AG04449 (cell line): Measurements from ENCODE around the gene ZFP36.
A peak's percentile ranks its signal among the peaks of the same experiment; 100 is the strongest.

ENCODE experiments used
- CTCF ChIA-PET: fragments of 350-600 bp; formaldehyde crosslinking; extraction: SDS; loops from one replicate; lab custom pipeline; 2021; ENCODE audit warnings: antibody characterized with exemption; lab: Yijun Ruan, JAX
- POLR2A ChIA-PET: fragments of 400-600, 350-600 bp; formaldehyde crosslinking; extraction: SDS; loops from one replicate; lab custom pipeline; 2020; ENCODE audit warnings: antibody characterized with exemption, inconsistent platforms; lab: Yijun Ruan, JAX
- DNase-seq: peaks from one replicate; pipeline ENCODE4 v3.0.0-alpha.2; 2010; ENCODE audit warnings: low read depth, low spot score
- H3K4me3 ChIP-seq: 2 replicates; pipeline ENCODE4 v1.5.1; 2011; ENCODE audit warnings: low read depth, mild to moderate bottlenecking, control low read depth, low read length
- TF ChIP-seq, protein P1 (sequence below): IDR thresholded peaks from one replicate; pipeline ENCODE4 v1.5.1; 2011; ENCODE audit warnings: mild to moderate bottlenecking, moderate library complexity, low read length, control low read depth, inconsistent platforms; ENCODE audit not compliant: insufficient read depth; ENCODE audit errors: missing control alignments

Gene ZFP36

DNA sequence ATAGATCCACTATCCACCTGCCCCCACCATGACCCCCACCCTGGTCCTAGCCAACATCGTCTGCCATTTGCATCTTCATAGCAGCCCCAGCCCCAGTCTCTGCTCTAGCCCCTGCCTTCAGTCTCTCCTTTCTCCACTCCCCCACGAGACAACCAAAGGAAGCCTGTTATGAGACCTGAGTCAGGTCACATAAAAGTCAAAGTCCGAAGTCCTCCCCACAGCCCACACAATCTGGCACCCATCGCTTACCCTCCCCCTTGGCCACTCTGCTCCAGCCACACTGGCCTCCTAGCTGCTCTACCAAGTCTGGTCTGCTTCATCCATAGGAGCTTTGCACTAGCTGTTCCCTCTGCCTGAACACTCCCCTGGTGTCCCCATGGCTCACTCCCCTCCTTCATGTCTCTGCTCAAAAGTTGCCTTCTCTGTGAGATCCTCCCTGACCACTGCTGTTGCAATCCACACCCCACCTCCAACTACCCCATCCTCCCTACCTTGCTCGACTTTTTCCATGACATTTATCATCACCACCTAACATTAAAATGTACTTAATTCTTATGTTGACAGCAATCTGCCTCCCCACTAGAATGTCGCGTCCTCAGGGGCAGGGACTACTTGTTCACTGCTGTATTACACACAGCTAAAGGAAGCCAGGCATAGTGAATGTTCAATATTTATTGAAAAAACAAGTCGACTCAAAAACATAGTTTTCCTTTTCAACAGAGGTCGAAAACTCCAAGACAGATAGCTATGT is 4.6 kb downstream of the ZFP36 start:
- H3K4me3 ChIP-seq: peak overlapping the region; percentile 23
- no peak for DNase-seq
- POLR2A ChIA-PET: interaction anchor here (1.2 to 2.3 kb wide), 10 partner anchors 7 to 69 kb away, joined by 4 to 49 read pairs (median 6); partner anchors contain the start of genes MED29, PAF1, RPS16 and SAMD4B

DNA sequence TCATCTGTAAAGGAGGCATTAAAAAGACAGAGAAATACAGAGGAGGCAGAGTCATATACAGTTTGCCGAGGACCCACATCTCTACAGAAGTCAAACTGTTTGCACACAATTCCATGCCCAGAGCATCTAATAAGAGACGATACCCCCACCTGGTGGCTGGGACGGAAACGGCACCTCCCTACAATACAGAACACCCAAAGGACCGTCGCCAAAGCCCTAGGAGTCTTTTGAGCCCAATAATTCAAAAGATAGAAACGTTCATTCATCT is 5.1 kb downstream of the ZFP36 start:
- peak overlapping the region; percentile 25 for H3K4me3 ChIP-seq
- TF ChIP-seq, protein P1, sequence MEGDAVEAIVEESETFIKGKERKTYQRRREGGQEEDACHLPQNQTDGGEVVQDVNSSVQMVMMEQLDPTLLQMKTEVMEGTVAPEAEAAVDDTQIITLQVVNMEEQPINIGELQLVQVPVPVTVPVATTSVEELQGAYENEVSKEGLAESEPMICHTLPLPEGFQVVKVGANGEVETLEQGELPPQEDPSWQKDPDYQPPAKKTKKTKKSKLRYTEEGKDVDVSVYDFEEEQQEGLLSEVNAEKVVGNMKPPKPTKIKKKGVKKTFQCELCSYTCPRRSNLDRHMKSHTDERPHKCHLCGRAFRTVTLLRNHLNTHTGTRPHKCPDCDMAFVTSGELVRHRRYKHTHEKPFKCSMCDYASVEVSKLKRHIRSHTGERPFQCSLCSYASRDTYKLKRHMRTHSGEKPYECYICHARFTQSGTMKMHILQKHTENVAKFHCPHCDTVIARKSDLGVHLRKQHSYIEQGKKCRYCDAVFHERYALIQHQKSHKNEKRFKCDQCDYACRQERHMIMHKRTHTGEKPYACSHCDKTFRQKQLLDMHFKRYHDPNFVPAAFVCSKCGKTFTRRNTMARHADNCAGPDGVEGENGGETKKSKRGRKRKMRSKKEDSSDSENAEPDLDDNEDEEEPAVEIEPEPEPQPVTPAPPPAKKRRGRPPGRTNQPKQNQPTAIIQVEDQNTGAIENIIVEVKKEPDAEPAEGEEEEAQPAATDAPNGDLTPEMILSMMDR: peak; percentile 80
- CTCF ChIA-PET: interaction anchor here (0.6 to 2.2 kb wide), 16 partner anchors 8 to 290 kb away, joined by 3 to 102 read pairs (median 7); partner anchors contain the start of genes MED29, PAF1 and RPS16
- no peak for DNase-seq
- POLR2A ChIA-PET: interaction anchor here (0.8 to 2.3 kb wide), 11 partner anchors 8 to 70 kb away, joined by 4 to 49 read pairs (median 6); partner anchors contain the start of genes MED29, PAF1, RPS16 and SAMD4B

More for the DNA sequence above, 4.6 kb downstream of the ZFP36 start:
- CTCF ChIA-PET: interaction anchor here (0.6 to 2.2 kb wide), 16 partner anchors 8 to 289 kb away, joined by 3 to 102 read pairs (median 7); partner anchors contain the start of genes MED29, PAF1 and RPS16
- TF ChIP-seq, protein P1: no peak

DNA sequence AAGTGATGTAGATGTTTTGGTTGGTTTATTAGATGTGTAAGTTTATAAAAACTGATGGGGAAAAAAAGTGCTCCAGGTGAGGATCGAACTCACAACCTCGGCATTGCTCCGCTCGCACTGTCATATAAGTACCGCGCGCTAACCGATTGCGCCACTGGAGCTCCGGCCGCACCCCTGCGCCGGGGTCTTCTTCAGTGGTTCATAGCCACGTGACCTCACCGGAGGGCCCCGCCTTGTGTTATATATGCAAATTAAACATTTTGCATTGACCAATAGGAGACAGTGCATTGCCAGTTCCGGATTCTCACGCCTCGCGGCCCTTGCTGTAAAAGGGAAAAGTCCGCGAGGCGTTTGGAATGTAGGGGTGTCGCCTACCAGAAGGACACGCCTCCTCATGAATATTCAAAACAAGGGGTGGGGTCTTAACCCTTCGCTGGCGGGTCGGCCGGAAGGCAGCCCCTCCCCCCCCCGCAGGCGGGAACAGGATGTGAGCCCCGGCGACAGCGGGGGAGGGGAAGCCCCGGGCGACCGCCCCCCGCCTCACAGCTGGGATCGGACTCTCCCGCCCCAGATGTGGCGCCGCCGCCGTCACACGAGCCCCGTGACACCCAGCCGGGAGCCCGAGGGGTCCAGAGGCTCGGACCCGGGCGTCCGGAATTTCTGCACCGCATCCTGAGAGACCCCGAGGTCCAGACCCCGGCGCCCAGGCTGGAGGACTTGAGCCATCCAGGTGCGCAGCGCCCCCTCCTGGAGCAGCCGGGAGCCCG is 5.6 kb downstream of the ZFP36 start, which contains the start of gene PLEKHG2:
Gene PLEKHG2 (plus strand): TSS at position 570 of the 767 bp plus-strand sequence. CDS start 1,418 bp downstream, outside the sequence.
- POLR2A ChIA-PET: interaction anchor here (0.8 to 2.3 kb wide), 10 partner anchors 8 to 70 kb away, joined by 4 to 49 read pairs (median 6); partner anchors contain the start of genes MED29, PAF1, RPS16 and SAMD4B
- peak; percentile 99 for DNase-seq
- peak within 1 kb of the TSS; percentile 87 for H3K4me3 ChIP-seq
- CTCF ChIA-PET: interaction anchor here (0.7 to 2.2 kb wide), 15 partner anchors 9 to 290 kb away, joined by 3 to 102 read pairs (median 7); partner anchors contain the start of genes MED29, PAF1 and RPS16
- TF ChIP-seq, protein P1: peak; percentile 84

DNA sequence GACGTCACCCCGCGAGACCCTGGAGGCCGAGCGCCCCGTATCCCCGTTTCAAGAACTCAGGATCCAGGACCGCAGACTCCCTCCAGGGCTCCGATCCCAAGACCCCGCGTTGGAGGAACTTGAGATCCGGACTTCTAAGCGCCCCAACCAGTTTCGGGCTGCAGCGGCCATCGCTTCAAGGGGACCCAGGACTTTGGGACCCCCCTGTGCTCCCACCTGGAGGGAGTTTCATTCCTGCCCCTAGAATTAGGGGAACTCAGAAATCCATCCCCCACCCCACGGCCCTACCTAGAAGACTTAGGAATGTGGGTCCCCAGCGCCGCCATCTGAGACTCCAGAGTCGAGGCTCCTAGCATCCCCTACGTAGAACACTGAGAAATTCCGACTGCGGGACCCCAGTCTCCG is 6.2 kb downstream of the ZFP36 start:
- ChIA-PET CTCF (interaction anchor here (2.0 to 2.2 kb wide), 2 partner anchors 14 to 16 kb away, joined by 20 to 102 read pairs; no protein-coding TSS in a partner anchor), POLR2A (interaction anchor here (1.1 to 4.4 kb wide), 6 partner anchors 9 to 23 kb away, joined by 3 to 49 read pairs (median 14); partner anchors contain the start of gene RPS16)
- TF ChIP-seq, protein P1: no peak
- no peak for DNase-seq
- peak overlapping the region; percentile 87 for H3K4me3 ChIP-seq

DNA sequence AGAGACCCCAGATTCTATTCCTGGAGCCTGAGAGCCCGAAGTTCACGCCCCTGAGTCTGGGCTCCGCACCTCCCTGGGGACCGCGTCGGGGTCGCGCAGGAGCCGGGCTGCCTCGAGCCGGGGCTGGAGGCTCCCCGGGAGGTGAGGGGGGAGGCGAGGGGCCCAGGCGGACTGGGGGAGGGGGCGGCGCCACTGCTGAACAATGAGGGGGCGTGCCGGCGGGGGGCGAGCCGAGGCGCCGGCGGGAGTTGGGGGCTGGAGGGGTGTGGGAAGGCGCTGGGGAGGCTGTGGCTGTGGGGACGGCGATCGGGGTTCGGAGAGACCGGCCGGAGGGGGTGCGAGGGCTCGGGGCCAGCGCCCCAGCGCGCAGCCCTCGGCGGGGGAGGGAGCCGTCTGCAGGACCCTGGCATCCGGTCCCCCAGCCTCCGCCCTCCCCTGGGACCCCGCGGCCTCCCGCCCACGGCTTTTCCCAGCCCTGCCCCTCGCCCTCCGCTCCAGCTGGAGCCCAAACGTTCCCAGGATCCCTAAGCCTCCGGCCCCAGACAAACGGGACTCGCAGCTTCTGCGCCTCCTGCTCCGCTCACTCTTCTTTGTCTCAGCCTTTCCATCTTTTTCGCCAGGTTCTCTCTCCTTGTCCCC is 6.7 kb downstream of the ZFP36 start:
- no peak for DNase-seq
- ChIA-PET CTCF (interaction anchor here (1.7 to 4.4 kb wide), 3 partner anchors 14 to 22 kb away, joined by 8 to 26 read pairs (median 20); partner anchors contain the start of genes MED29 and PAF1), POLR2A (interaction anchor here (1.1 to 4.4 kb wide), 4 partner anchors 10 to 22 kb away, joined by 3 to 31 read pairs (median 12); partner anchors contain the start of gene RPS16)
- peak overlapping the region; percentile 87 for H3K4me3 ChIP-seq
- TF ChIP-seq, protein P1: no peak
